IPS-20b (cell line): ENCODE data around the gene PRKG1.

Experiments
- H3K27ac ChIP-seq: one replicate; pipeline ENCODE4 v1.5.1; 2013; ENCODE audit warnings: low read length
- H3K27me3 ChIP-seq: 2 replicates; pipeline ENCODE4 v1.6.1; 2013; ENCODE audit warnings: mild to moderate bottlenecking, low read length, inconsistent platforms; ENCODE audit not compliant: insufficient read depth
- H3K36me3 ChIP-seq: 2 replicates; pipeline ENCODE4 v1.6.1; 2013; ENCODE audit warnings: low read depth, mild to moderate bottlenecking, inconsistent platforms, low read length, moderate library complexity; ENCODE audit not compliant: insufficient read depth
- H3K4me1 ChIP-seq: 2 replicates; pipeline ENCODE4 v1.6.1; 2013; ENCODE audit warnings: mild to moderate bottlenecking, control low read depth, inconsistent platforms, low read length, moderate library complexity; ENCODE audit not compliant: insufficient read depth
- H3K4me3 ChIP-seq: 2 replicates; pipeline ENCODE4 v1.5.1; 2013; ENCODE audit warnings: mild to moderate bottlenecking, low read length, inconsistent platforms
- H3K9ac ChIP-seq: 2 replicates; pipeline ENCODE4 v1.6.1; 2013; ENCODE audit warnings: low read depth, mild to moderate bottlenecking, inconsistent platforms, low read length, moderate library complexity
- H3K9me3 ChIP-seq: 2 replicates; pipeline ENCODE4 v1.6.1; 2013; ENCODE audit warnings: mild to moderate bottlenecking, low read depth, low read length, inconsistent platforms; ENCODE audit not compliant: insufficient read depth

Gene PRKG1

GRCh38 chr10:51956822-51957221, 882.5 kb downstream of the PRKG1 start:
- H3K27me3 ChIP-seq = no peaks in the 10 kb centered on the region
- H3K9me3 ChIP-seq = no peaks in the 10 kb centered on the region
- H3K9ac ChIP-seq = no peak overlapping the region

GRCh38 chr10:51960494-51960895, 886.2 kb downstream of the PRKG1 start:
- Histone ChIP-seq H3K27ac (no peak overlapping the region), H3K4me1 (peaks cover 10% of the 10 kb centered on the region; the same call in 1 of the 2 replicates), H3K9me3 (no peaks in the 10 kb centered on the region), H3K36me3 (no peaks in the 10 kb centered on the region), H3K4me3 (peak overlapping the region; percentile 43; the same call in 1 of the 2 replicates), H3K9ac (peak overlapping the region; percentile 20; the same call in 1 of the 2 replicates), H3K27me3 (no peaks in the 10 kb centered on the region)

More at GRCh38 chr10:51956822-51957221, 882.5 kb downstream of the PRKG1 start:
- Histone ChIP-seq H3K36me3 (no peaks in the 10 kb centered on the region), H3K4me3 (no peak overlapping the region), H3K27ac (no peak overlapping the region), H3K4me1 (peaks cover 12% of the 10 kb centered on the region; the same call in 1 of the 2 replicates)

DNA sequence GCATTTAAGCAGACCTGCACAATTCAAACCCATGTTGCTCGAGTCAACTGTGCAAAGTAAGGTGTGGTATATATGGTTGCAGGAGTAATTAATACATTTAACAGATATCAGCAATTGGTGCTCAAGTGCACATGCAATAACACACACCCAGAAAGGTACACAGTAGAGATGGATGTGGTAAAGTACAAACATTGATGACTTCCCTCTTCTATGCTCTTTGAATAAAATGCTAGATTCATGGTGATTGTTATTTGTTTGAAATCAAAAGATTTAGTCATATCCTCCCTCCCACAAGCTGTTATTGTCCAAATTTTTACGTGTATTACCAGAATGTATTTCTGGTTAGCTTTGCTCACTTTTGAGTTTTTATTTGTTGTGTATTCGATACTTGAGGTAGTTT, 887.1 kb downstream of the PRKG1 start:
- no peak overlapping the region for H3K4me3 ChIP-seq

GRCh38 chr10:51964630-51965029, 890.3 kb downstream of the PRKG1 start:
- peaks cover 5% of the 10 kb centered on the region; the same call in 1 of the 2 replicates for H3K4me1 ChIP-seq
- no peaks in the 10 kb centered on the region for H3K9me3 ChIP-seq
- H3K36me3 ChIP-seq = no peaks in the 10 kb centered on the region
- H3K4me3 ChIP-seq = no peak overlapping the region
- H3K27me3 ChIP-seq = no peaks in the 10 kb centered on the region
- no peak overlapping the region for H3K9ac ChIP-seq
- no peak overlapping the region for H3K27ac ChIP-seq

More for the DNA sequence above, 887.1 kb downstream of the PRKG1 start:
- H3K36me3 ChIP-seq = no peaks in the 10 kb centered on the region
- H3K9me3 ChIP-seq = no peaks in the 10 kb centered on the region
- peaks cover 5% of the 10 kb centered on the region; the same call in 1 of the 2 replicates for H3K4me1 ChIP-seq
- H3K27ac ChIP-seq = no peak overlapping the region
- no peaks in the 10 kb centered on the region for H3K27me3 ChIP-seq
- no peak overlapping the region for H3K9ac ChIP-seq

DNA sequence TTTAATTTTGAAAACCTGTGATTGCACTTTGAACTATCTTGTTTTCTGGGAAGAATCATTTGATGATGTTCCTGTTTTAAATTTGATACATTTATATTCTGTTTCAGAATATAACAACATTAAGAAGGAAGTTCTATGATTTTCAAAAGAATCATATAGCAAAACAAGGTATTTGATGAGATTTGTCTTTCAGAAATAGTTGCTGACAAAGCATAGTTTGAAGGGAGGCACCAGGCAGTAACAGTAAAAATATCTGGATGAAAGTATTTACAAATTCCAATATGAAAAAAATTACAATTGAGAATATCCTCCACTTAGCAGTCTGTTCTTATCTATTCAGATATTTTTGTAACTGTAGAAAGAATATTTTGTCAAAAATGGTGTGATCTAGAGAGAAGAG, 891.2 kb downstream of the PRKG1 start:
- no peak overlapping the region for H3K4me3 ChIP-seq
- no peaks in the 10 kb centered on the region for H3K27me3 ChIP-seq
- H3K4me1 ChIP-seq = peaks cover 5% of the 10 kb centered on the region; the same call in 1 of the 2 replicates
- H3K27ac ChIP-seq = no peak overlapping the region
- no peaks in the 10 kb centered on the region for H3K36me3 ChIP-seq
- no peaks in the 10 kb centered on the region for H3K9me3 ChIP-seq
- H3K9ac ChIP-seq = no peak overlapping the region

DNA sequence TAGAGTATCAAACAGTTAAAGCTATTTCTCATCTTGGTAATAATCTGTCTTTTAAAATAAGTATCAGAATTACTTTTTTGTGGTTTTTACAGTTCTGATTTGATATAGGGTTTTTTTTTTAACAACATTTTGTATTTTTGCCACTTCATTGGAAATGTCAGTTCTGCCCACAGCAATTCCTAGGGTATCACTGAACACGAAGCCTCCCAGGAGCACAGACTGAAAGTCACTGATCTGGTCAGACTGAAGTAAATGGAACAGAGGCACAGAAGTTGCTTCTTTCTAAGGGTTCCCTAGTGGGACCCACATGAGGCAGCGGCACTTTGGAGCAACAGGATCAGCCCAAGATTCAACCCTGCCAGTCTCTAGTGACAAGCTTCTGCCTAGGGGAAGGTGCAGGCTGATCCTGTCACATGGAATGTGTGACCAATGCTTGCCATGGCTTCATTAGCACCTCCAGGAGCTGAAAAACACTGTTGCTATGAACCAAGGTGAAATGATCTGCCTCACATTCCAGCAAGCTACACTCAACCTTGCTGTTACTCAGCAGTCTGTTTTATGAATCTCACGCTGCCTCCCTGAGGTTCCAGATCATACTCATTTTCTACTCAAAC, 898.6 kb downstream of the PRKG1 start:
- Histone ChIP-seq H3K4me3 (no peak overlapping the region), H3K36me3 (no peaks in the 10 kb centered on the region), H3K9me3 (no peaks in the 10 kb centered on the region), H3K27ac (no peak overlapping the region), H3K4me1 (no peaks in the 10 kb centered on the region), H3K9ac (no peak overlapping the region), H3K27me3 (no peaks in the 10 kb centered on the region)

DNA sequence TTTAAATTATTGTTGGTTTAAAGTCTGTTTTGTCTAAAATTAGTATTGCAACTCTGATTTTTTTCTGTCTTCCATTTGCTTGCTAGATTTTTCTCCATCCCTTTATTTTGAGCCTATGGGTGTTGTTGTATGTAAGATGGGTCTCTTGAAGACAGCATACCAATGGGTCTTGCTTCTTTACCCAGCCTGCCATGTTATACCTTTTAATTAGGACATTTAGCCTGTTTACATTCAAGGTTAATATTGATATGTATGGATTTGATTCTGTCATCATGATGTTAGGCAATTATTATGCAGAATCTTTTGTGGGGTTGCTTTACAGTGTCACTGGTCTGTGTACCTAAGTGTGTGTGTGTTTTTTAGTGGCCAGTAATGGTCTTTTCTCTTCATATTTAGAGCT, 906.5 kb downstream of the PRKG1 start:
- H3K27me3 ChIP-seq = no peaks in the 10 kb centered on the region
- H3K9ac ChIP-seq = no peak overlapping the region

GRCh38 chr10:51981731-51982130, 907.4 kb downstream of the PRKG1 start:
- no peak overlapping the region for H3K27ac ChIP-seq
- no peaks in the 10 kb centered on the region for H3K36me3 ChIP-seq
- no peaks in the 10 kb centered on the region for H3K27me3 ChIP-seq
- H3K9ac ChIP-seq = no peak overlapping the region
- H3K9me3 ChIP-seq = no peaks in the 10 kb centered on the region
- H3K4me1 ChIP-seq = no peaks in the 10 kb centered on the region
- no peak overlapping the region for H3K4me3 ChIP-seq

More for the DNA sequence above, 906.5 kb downstream of the PRKG1 start:
- no peak overlapping the region for H3K27ac ChIP-seq
- no peaks in the 10 kb centered on the region for H3K36me3 ChIP-seq
- no peaks in the 10 kb centered on the region for H3K4me1 ChIP-seq
- H3K4me3 ChIP-seq = no peak overlapping the region
- no peaks in the 10 kb centered on the region for H3K9me3 ChIP-seq

- no peak overlapping the region for H3K9ac ChIP-seq
- H3K4me1 ChIP-seq = no peaks in the 10 kb centered on the region
- no peaks in the 10 kb centered on the region for H3K36me3 ChIP-seq
- no peak overlapping the region for H3K4me3 ChIP-seq
- no peak overlapping the region for H3K27ac ChIP-seq
- H3K9me3 ChIP-seq = no peaks in the 10 kb centered on the region
- no peaks in the 10 kb centered on the region for H3K27me3 ChIP-seq
Measured at GRCh38 chr10:51983481-51983880, 909.2 kb downstream of the PRKG1 start.

DNA sequence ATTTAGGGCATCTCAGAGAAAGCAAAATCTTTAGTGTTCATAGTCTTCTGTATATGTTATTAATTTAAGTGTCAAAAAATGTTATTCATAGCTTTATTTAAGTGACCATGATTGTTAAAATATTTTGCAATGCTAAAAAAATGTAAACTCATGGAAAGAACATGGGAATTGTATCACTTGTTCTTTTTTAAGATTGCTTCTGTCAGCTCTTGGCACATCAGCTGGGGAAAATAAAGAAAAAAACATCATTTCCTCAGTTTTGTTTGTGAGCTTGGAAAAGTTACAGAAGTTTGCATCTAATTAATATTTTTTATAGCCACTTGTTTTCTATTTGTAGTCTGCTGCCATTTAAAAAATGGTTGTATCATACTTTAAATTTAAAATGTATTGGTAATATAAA, 911.0 kb downstream of the PRKG1 start:
- no peak overlapping the region for H3K9ac ChIP-seq
- H3K4me3 ChIP-seq = no peak overlapping the region
- no peaks in the 10 kb centered on the region for H3K36me3 ChIP-seq
- H3K27me3 ChIP-seq = no peaks in the 10 kb centered on the region
- H3K4me1 ChIP-seq = no peaks in the 10 kb centered on the region
- H3K9me3 ChIP-seq = no peaks in the 10 kb centered on the region
- H3K27ac ChIP-seq = no peak overlapping the region

DNA sequence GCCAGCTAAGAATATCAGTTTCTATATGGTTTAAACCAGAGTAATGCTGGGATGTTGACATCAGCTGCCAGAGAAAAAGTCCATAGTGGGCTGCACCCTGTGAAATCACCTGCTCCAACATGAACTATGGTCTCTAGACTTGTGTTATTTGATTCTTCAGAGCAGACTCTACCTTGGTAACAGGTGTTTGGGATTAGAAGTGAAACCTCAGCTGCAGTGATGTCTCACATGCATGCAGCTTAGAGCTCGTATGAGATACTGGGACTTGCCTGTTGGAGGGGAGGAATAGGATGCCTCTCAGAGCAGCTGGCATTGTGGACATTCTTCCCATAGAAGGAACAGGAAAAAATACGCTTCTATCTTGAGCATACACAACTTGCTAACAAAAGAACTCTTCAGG, 912.2 kb downstream of the PRKG1 start:
- Histone ChIP-seq H3K36me3 (no peaks in the 10 kb centered on the region), H3K27ac (no peak overlapping the region), H3K4me1 (no peaks in the 10 kb centered on the region), H3K27me3 (no peaks in the 10 kb centered on the region), H3K9ac (no peak overlapping the region), H3K4me3 (no peak overlapping the region), H3K9me3 (no peaks in the 10 kb centered on the region)

DNA sequence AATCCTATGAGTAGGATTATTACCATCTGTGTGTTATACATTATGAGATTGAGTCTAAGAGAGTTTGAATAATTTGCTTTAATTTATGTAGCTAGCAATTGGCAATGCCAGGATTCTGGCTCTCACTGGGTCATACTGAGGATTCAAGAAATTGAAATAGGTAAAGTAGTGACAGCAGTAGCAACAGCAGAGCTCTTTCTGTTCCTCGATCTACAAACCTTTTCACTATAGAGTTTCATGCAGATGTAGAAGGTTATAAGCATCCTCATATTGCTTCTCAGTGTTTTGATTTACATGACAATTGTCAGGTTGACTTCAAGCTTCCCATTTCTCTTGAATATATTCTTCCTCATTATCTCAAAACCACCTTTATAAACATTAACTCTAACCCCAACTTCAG, 919.2 kb downstream of the PRKG1 start:
- no peaks in the 10 kb centered on the region for H3K36me3 ChIP-seq
- H3K27ac ChIP-seq = no peak overlapping the region
- no peak overlapping the region for H3K9ac ChIP-seq
- H3K27me3 ChIP-seq = no peaks in the 10 kb centered on the region
- H3K4me1 ChIP-seq = no peaks in the 10 kb centered on the region
- no peaks in the 10 kb centered on the region for H3K9me3 ChIP-seq
- H3K4me3 ChIP-seq = no peak overlapping the region
